Amniotic stem cell (primary cell): Measurements from ENCODE around the gene ZNF521.
"Not testable (repeated sequence)": the region's sequence is repeated elsewhere in the genome, so short reads cannot be mapped to it uniquely, and the experiment has no call there.

Experiments used
- DNase-seq: peaks from one replicate; lab custom pipeline; 2025; lab: John Stamatoyannopoulos, UW

The ZNF521 gene

GRCh38 chr18:25075331-25075730, 276.6 kb downstream of the ZNF521 start:
- no peak for DNase-seq

- DNase-seq = no peak
Measured at GRCh38 chr18:25074925-25075324, 277.0 kb downstream of the ZNF521 start.

- no peak for DNase-seq
Measured at GRCh38 chr18:25072205-25072604, 279.8 kb downstream of the ZNF521 start.

- DNase-seq = no peak
Measured at GRCh38 chr18:25067275-25068025, 284.5 kb downstream of the ZNF521 start.

- no peak for DNase-seq
Measured at GRCh38 chr18:25066516-25066915, 285.4 kb downstream of the ZNF521 start.

- DNase-seq = no peak
Measured at GRCh38 chr18:25062720-25063119, 289.2 kb downstream of the ZNF521 start.

GRCh38 chr18:25061395-25061794, 290.6 kb downstream of the ZNF521 start:
- no peak for DNase-seq

GRCh38 chr18:25058521-25058920, 293.4 kb downstream of the ZNF521 start:
- DNase-seq = no peak

- no peak for DNase-seq
Measured at GRCh38 chr18:25057491-25058050, 294.4 kb downstream of the ZNF521 start.

GRCh38 chr18:25056429-25056828, 295.5 kb downstream of the ZNF521 start:
- DNase-seq = no peak

- no peak for DNase-seq
Measured at GRCh38 chr18:25055076-25055475, 296.9 kb downstream of the ZNF521 start.

GRCh38 chr18:25053466-25053865, 298.5 kb downstream of the ZNF521 start:
- DNase-seq = no peak

- no peak for DNase-seq
Measured at GRCh38 chr18:25052511-25052921, 299.4 kb downstream of the ZNF521 start.

GRCh38 chr18:25050605-25051004, 301.4 kb downstream of the ZNF521 start:
- no peak for DNase-seq

GRCh38 chr18:25047983-25048382, 304.0 kb downstream of the ZNF521 start:
- no peak for DNase-seq

GRCh38 chr18:25047421-25047820, 304.5 kb downstream of the ZNF521 start:
- DNase-seq = no peak

- no peak for DNase-seq
Measured at GRCh38 chr18:25044694-25045093, 307.3 kb downstream of the ZNF521 start.

- DNase-seq = no peak
Measured at GRCh38 chr18:25043104-25043503, 308.9 kb downstream of the ZNF521 start.

GRCh38 chr18:25042641-25043051, 309.3 kb downstream of the ZNF521 start:
- no peak for DNase-seq

- no peak for DNase-seq
Measured at GRCh38 chr18:25039781-25040180, 312.2 kb downstream of the ZNF521 start.

- no peak for DNase-seq
Measured at GRCh38 chr18:25038261-25038660, 313.7 kb downstream of the ZNF521 start.

GRCh38 chr18:25033747-25034471, 318.1 kb downstream of the ZNF521 start:
- no peak for DNase-seq

- not testable (repeated sequence) for DNase-seq
Measured at GRCh38 chr18:25033175-25033574, 318.8 kb downstream of the ZNF521 start.
